HL-60 (cell line): Measurements from ENCODE around the gene AIG1.

Experiments used
- DNase-seq, 2 experiments: peaks; one replicate each; pipeline ENCODE4 v3.0.0-alpha.2; 2010 to 2020; ENCODE audit warnings: low read depth in 1 of 2, low spot score in 1 of 2
- H3K27ac ChIP-seq: fragments of 250-450 bp; sonication (Bioruptor Pico); replicated peaks from 2 replicates; pipeline ENCODE4 v1.5.1; 2020; ENCODE audit warnings: mild to moderate bottlenecking, moderate library complexity
- H3K27me3 ChIP-seq: fragments of 250-450 bp; sonication (Bioruptor Pico); 2 replicates; pipeline ENCODE4 v1.5.1; 2021; ENCODE audit warnings: mild to moderate bottlenecking, moderate library complexity; ENCODE audit not compliant: insufficient read depth, poor library complexity, severe bottlenecking
- H3K4me3 ChIP-seq: replicated peaks from 2 replicates; pipeline ENCODE4 v1.5.1; 2011; ENCODE audit warnings: mild to moderate bottlenecking, control low read depth, low read length; ENCODE audit not compliant: insufficient read depth
- CTCF ChIP-seq: IDR thresholded peaks from one replicate; pipeline ENCODE4 v1.5.1; 2011; ENCODE audit warnings: low read length, control low read depth, inconsistent platforms; ENCODE audit not compliant: insufficient read depth
- GABPA ChIP-seq: IDR thresholded peaks from 2 replicates; pipeline ENCODE4 v1.6.1; 2012; ENCODE audit warnings: low read depth
- POLR2AphosphoS5 ChIP-seq: IDR thresholded peaks from 2 replicates; pipeline ENCODE4 v1.6.1; 2012; ENCODE audit warnings: low read depth
- REST ChIP-seq: IDR thresholded peaks from 2 replicates; pipeline ENCODE4 v1.6.1; 2012; ENCODE audit warnings: low read depth; ENCODE audit not compliant: insufficient replicate concordance
- SPI1 ChIP-seq: IDR thresholded peaks from 2 replicates; pipeline ENCODE4 v1.6.1; 2012; ENCODE audit warnings: low read depth, mild to moderate bottlenecking, borderline replicate concordance

The AIG1 gene

GRCh38 chr6:143140767-143141166 lies 80.1 kb downstream of the AIG1 start:
- no peak overlapping the region for H3K27ac ChIP-seq
- DNase-seq = no peak
- TF ChIP-seq GABPA (no peak), REST (no peak), POLR2AphosphoS5 (no peak), SPI1 (no peak), CTCF (no peak)
- H3K27me3 ChIP-seq = no peaks in the 10 kb centered on the region
- no peak overlapping the region for H3K4me3 ChIP-seq

- Histone ChIP-seq H3K27me3 (no peaks in the 10 kb centered on the region), H3K27ac (no peak overlapping the region), H3K4me3 (no peak overlapping the region)
- DNase-seq = no peak
- TF ChIP-seq SPI1 (no peak), CTCF (no peak), POLR2AphosphoS5 (no peak), REST (no peak), GABPA (no peak)
Observed at GRCh38 chr6:143141442-143141841, 80.8 kb downstream of the AIG1 start.

GRCh38 chr6:143146186-143146851 lies 85.6 kb downstream of the AIG1 start:
- H3K27ac ChIP-seq = no peak overlapping the region
- H3K4me3 ChIP-seq = no peak overlapping the region
- H3K27me3 ChIP-seq = no peaks in the 10 kb centered on the region
- DNase-seq = no peak
- TF ChIP-seq REST (no peak), CTCF (no peak), SPI1 (no peak), GABPA (no peak), POLR2AphosphoS5 (no peak)
